B cell (primary cell): ENCODE measurements around the gene CNOT1. TPM values are rescaled to one million over a fixed set of nuclear protein-coding genes. Genes with fewer than 3 reads are reported as not detected.

Source experiments
- ATAC-seq: fragments of 200-7000 bp; cut with Tn5 transposase; one replicate; pipeline ENCODE4 v1.10.0; 2021; ENCODE audit warnings: low read depth, mild to moderate bottlenecking, moderate number of reproducible peaks, moderate library complexity
- CTCF ChIA-PET: fragments of 350-600 bp; sonication (Branson Sonifier 250); formaldehyde crosslinking; loops from one replicate; lab custom pipeline; 2021; ENCODE audit warnings: antibody characterized with exemption, inconsistent platforms; lab: Charles Lee
- POLR2A ChIA-PET: fragments of 350-600 bp; sonication (Branson Sonifier 250); formaldehyde crosslinking; loops from one replicate; lab custom pipeline; 2021; ENCODE audit warnings: antibody characterized with exemption; lab: Charles Lee
- DNase-seq: peaks from one replicate; pipeline ENCODE4 v3.0.0; 2013
- H2AFZ ChIP-seq: 2 replicates; pipeline ENCODE4 v1.6.1; 2012; ENCODE audit warnings: mild to moderate bottlenecking, low read depth, low read length; ENCODE audit not compliant: insufficient read depth, poor library complexity, severe bottlenecking
- H3K27ac ChIP-seq, 2 donors: 1 replicate in 1 of 2; 2 replicates in 1 of 2; pipeline ENCODE4 v1.5.1; 2012 to 2013; ENCODE audit warnings: low read length in 2 of 2, mild to moderate bottlenecking in 2 of 2, moderate library complexity in 1 of 2
- H3K27me3 ChIP-seq, 4 experiments: fragments of 200-600 bp in 1 of 4; sonication (generic) in 1 of 4; replicated peaks in 1 of 4; 1 replicate in 2 of 4; 2 replicates in 2 of 4; pipeline versions ENCODE4 v1.6.1 to v1.7.0; 2013 to 2016; ENCODE audit warnings: low read length in 3 of 4, mild to moderate bottlenecking in 2 of 4, mixed read lengths in 1 of 4, moderate library complexity in 1 of 4; ENCODE audit not compliant: insufficient read depth in 4 of 4, control insufficient read depth in 3 of 4; ENCODE audit errors: control extremely low read depth in 1 of 4
- H3K36me3 ChIP-seq, 2 experiments: replicated peaks in 1 of 2; 1 replicate in 1 of 2; 2 replicates in 1 of 2; pipeline versions ENCODE4 v1.6.1 to v1.7.1; 2013; ENCODE audit warnings: low read length in 1 of 2; ENCODE audit not compliant: insufficient read depth in 2 of 2, control insufficient read depth in 1 of 2; ENCODE audit errors: control extremely low read depth in 1 of 2, extremely low read depth in 1 of 2
- H3K4me1 ChIP-seq, 2 donors: fragments of 200-600 bp in 1 of 2; sonication (generic) in 1 of 2; 1 replicate in 1 of 2; 2 replicates in 1 of 2; pipeline versions ENCODE4 v1.5.1 to v1.6.1; 2013 to 2017; ENCODE audit warnings: low read length in 2 of 2; ENCODE audit not compliant: control insufficient read depth in 2 of 2, insufficient read depth in 2 of 2
- H3K4me2 ChIP-seq: replicated peaks from 2 replicates; pipeline ENCODE3; 2012; ENCODE audit warnings: mild to moderate bottlenecking, low read depth, low read length; ENCODE audit not compliant: poor library complexity, severe bottlenecking
- H3K4me3 ChIP-seq, 5 experiments: fragments of 200-600 bp in 1 of 5; sonication (generic) in 1 of 5; 1 replicate in 3 of 5; 2 replicates in 2 of 5; pipeline versions ENCODE4 v1.5.1 to v1.7.0; 2011 to 2016; ENCODE audit warnings: low read length in 4 of 5, mild to moderate bottlenecking in 4 of 5, low read depth in 2 of 5, control low read depth in 1 of 5, moderate library complexity in 1 of 5; ENCODE audit not compliant: insufficient read depth in 1 of 5; ENCODE audit errors: control extremely low read depth in 1 of 5, extremely low read depth in 1 of 5
- H3K79me2 ChIP-seq: fragments of 200-600 bp; sonication (generic); one replicate; pipeline ENCODE4 v1.6.0; 2016; ENCODE audit warnings: low read length; ENCODE audit not compliant: control insufficient read depth, insufficient read depth
- H3K9ac ChIP-seq: fragments of 200-600 bp; sonication (generic); 2 replicates; pipeline ENCODE4 v1.6.1; 2017; ENCODE audit warnings: mild to moderate bottlenecking, low read length, moderate library complexity
- H3K9me3 ChIP-seq, 3 donors: one replicate each; pipeline versions ENCODE4 v1.6.1 to v1.7.1; 2013; ENCODE audit warnings: low read length in 2 of 3; ENCODE audit not compliant: control insufficient read depth in 2 of 3, insufficient read depth in 1 of 3; ENCODE audit errors: control extremely low read depth in 1 of 3
- H4K20me1 ChIP-seq: 2 replicates; pipeline ENCODE4 v1.6.0; 2012; ENCODE audit warnings: mild to moderate bottlenecking, low read length; ENCODE audit not compliant: insufficient read depth, control insufficient read depth, poor library complexity, severe bottlenecking
- H3K27ac Mint-ChIP-seq: one replicate; pipeline ENCODE4 v1.8.0; 2021; ENCODE audit warnings: mixed read lengths
- H3K27me3 Mint-ChIP-seq: one replicate; pipeline ENCODE4 v1.8.0; 2021; ENCODE audit warnings: mixed read lengths
- H3K4me1 Mint-ChIP-seq: one replicate; pipeline ENCODE4 v1.8.0; 2021; ENCODE audit warnings: mixed read lengths
- H3K4me3 Mint-ChIP-seq: one replicate; pipeline ENCODE4 v1.8.0; 2021; ENCODE audit warnings: mixed read lengths
- H3K9me3 Mint-ChIP-seq: one replicate; pipeline ENCODE4 v1.8.0; 2022; ENCODE audit warnings: mixed read lengths; ENCODE audit not compliant: insufficient read depth
- CTCF ChIP-seq: fragments of 200-600 bp; IDR thresholded peaks from one replicate; pipeline ENCODE4 v1.8.0; 2022; ENCODE audit warnings: antibody characterized with exemption, mild to moderate bottlenecking
- EZH2 ChIP-seq: IDR thresholded peaks from 2 replicates; pipeline ENCODE4 v1.6.1; 2012; ENCODE audit warnings: borderline replicate concordance, low read depth, mild to moderate bottlenecking, moderate library complexity, low read length; ENCODE audit not compliant: insufficient read depth, poor library complexity, severe bottlenecking
- WGBS: methylation state at CpG from one replicate; pipeline ENCODE4 v1.1.5; 2013; ENCODE audit warnings: missing lambda C conversion rate; ENCODE audit not compliant: insufficient coverage; 5-methylcytosine and 5-hydroxymethylcytosine counted together
- intact Hi-C: fragments of 100-400 bp; cut with micrococcal nuclease; formaldehyde crosslinking; loops from one replicate; pipeline ENCODE4 v1.10.0; 2022
- polyA plus RNA-seq: library from polyadenylated mRNA; depleted of rRNA; stranded (reverse); fragments of >200 nt; gene quantifications from 2 replicates; pipeline ENCODE4 v1.2.3, GENCODE V29; 2012
- total RNA-seq, 2 donors: library from RNA; stranded (reverse); fragments of 120-200 nt in 1 of 2; gene quantifications; 1 replicate in 1 of 2; 2 replicates in 1 of 2; pipeline versions ENCODE4 v1.2.3 to v1.2.4, GENCODE V29; 2013 to 2022

The CNOT1 gene
- total and polyA plus RNA-seq, 2 donors (not counting 1 experiment from before 2014, with no cell fraction given) = 211 to 268 TPM

DNA sequence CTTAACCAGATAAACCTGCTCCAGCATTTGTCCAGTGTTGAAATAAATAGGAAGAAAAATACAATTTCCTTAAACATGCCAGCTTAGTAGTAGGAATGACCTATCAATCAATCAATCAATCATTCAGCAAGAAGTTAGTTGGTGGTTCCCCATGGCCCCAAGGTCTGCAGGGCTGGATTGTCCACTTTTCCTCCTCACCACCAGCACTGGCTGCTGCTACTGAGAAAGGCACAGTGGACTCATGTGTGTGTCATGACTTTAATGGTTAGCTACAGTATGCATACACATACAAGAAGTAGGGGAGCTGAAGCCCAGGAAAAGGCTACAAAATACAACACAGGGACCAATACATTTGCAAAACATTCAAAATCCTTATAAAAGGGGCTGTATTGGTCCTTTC is 109.9 kb downstream of the CNOT1 start:
- H3K27ac ChIP-seq = no peak overlapping the region

GRCh38 chr16:58518980-58519368 is 110.7 kb downstream of the CNOT1 start:
- 75% methylated on average over 1 of the region's 1 CpG for WGBS
- no peak overlapping the region for H3K4me3 Mint-ChIP-seq
- no peak overlapping the region for H3K27ac Mint-ChIP-seq
- TF ChIP-seq EZH2 (no peak), CTCF (no peak)
- peaks cover 15 to 64% of the 10 kb centered on the region in 2 experiments for H3K36me3 ChIP-seq
- ATAC-seq = no peak
- peaks cover 18% of the 10 kb centered on the region for H3K4me1 Mint-ChIP-seq
- H3K4me3 ChIP-seq = no peak overlapping the region
- intact Hi-C loops = loop anchor here (5.0 kb wide), 1 partner anchor 322 kb away; the partner anchor contains the start of gene CSNK2A2
- no peaks in the 10 kb centered on the region for H3K79me2 ChIP-seq
- H3K9me3 Mint-ChIP-seq = no peaks in the 10 kb centered on the region
- no peaks in the 10 kb centered on the region for H3K9me3 ChIP-seq
- H4K20me1 ChIP-seq = peaks cover 35% of the 10 kb centered on the region
- peaks cover 10 to 14% of the 10 kb centered on the region in 2 donors for H3K4me1 ChIP-seq
- H3K4me2 ChIP-seq = no peak overlapping the region
- H2AFZ ChIP-seq = no peak overlapping the region
- POLR2A ChIA-PET = no interaction called here
- no peak for DNase-seq
- no peak overlapping the region for H3K9ac ChIP-seq
- no peak overlapping the region for H3K27ac ChIP-seq
- CTCF ChIA-PET = interaction anchor here (1.2 to 1.5 kb wide), 4 partner anchors 31 to 237 kb away, joined by 3 to 4 read pairs (median 4); no protein-coding TSS in a partner anchor
- no peaks in the 10 kb centered on the region for H3K27me3 Mint-ChIP-seq
- no peaks in the 10 kb centered on the region for H3K27me3 ChIP-seq

More for the DNA sequence above, 109.9 kb downstream of the CNOT1 start:
- intact Hi-C loops = loop anchor here (5.0 kb wide), 1 partner anchor 322 kb away; the partner anchor contains the start of gene CSNK2A2
- Mint-ChIP-seq H3K4me3 (no peak overlapping the region), H3K4me1 (peaks cover 17% of the 10 kb centered on the region), H3K27ac (no peak overlapping the region), H3K27me3 (no peaks in the 10 kb centered on the region), H3K9me3 (no peaks in the 10 kb centered on the region)
- H3K9me3 ChIP-seq = no peaks in the 10 kb centered on the region
- H4K20me1 ChIP-seq = peaks cover 35% of the 10 kb centered on the region
- H2AFZ ChIP-seq = no peak overlapping the region
- no peak for ATAC-seq
- peaks cover 18 to 71% of the 10 kb centered on the region in 2 experiments for H3K36me3 ChIP-seq
- no peak overlapping the region for H3K4me2 ChIP-seq
- no peak overlapping the region for H3K9ac ChIP-seq
- H3K4me3 ChIP-seq = no peak overlapping the region
- ChIA-PET POLR2A (no interaction called here), CTCF (interaction anchor here (0.7 to 1.3 kb wide), 3 partner anchors 8 to 197 kb away, joined by 3 read pairs; no protein-coding TSS in a partner anchor)
- TF ChIP-seq EZH2 = no peak
- TF ChIP-seq CTCF = no peak
- H3K27me3 ChIP-seq = no peaks in the 10 kb centered on the region
- no peak for DNase-seq
- peaks cover 9 to 14% of the 10 kb centered on the region in 2 donors for H3K4me1 ChIP-seq
- H3K79me2 ChIP-seq = no peaks in the 10 kb centered on the region
